Measurements from ENCODE around the gene LSAMP.

Gene LSAMP

DNA sequence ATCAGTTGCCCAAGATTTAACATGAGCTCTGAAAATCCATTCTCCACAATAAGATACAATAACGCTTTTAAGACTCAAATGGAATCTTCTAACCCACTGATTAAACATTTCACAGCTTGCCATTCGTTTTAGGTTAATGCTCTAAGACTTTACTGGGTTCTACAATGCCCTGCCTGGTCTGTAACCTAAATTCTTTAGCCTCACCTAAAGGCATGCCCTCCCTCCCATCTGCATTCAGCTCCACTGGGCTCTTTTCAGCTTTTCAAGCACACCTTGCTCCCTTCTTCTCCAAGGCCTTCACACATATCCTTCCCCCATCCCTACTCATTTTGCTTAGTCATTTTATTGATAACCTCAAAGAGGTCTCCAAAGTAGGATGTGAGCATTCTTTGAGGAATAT, 290.9 kb downstream of the LSAMP start:
- H3K4me3 ChIP-seq (ENCODE audit: low read depth, low read length): no peak overlapping the region
- DNase-seq (ENCODE audit: low read depth): no peak
- TF ChIP-seq, protein P1, sequence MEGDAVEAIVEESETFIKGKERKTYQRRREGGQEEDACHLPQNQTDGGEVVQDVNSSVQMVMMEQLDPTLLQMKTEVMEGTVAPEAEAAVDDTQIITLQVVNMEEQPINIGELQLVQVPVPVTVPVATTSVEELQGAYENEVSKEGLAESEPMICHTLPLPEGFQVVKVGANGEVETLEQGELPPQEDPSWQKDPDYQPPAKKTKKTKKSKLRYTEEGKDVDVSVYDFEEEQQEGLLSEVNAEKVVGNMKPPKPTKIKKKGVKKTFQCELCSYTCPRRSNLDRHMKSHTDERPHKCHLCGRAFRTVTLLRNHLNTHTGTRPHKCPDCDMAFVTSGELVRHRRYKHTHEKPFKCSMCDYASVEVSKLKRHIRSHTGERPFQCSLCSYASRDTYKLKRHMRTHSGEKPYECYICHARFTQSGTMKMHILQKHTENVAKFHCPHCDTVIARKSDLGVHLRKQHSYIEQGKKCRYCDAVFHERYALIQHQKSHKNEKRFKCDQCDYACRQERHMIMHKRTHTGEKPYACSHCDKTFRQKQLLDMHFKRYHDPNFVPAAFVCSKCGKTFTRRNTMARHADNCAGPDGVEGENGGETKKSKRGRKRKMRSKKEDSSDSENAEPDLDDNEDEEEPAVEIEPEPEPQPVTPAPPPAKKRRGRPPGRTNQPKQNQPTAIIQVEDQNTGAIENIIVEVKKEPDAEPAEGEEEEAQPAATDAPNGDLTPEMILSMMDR (conservative IDR thresholded peaks at IDR 0.05; ENCODE audit: low read depth, low read length): no peak

DNA sequence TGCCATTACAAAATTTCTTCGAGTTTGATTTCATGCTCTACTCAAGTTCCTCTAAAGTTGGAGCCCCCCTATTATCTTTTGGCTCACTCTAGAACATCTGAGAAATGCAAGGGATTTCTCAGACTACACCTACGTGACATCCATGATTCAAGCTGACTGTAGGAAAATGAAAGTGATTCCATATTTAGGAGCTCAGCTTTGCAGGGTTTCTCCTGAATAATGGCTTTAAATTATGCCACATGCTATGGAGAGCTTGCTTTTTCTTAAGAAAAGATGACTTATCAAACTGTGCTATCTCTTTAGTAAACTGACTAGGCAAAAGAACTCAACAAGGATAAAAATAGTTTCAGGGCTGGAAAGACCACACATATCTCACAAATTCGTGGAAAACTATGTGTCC, 292.1 kb downstream of the LSAMP start:
- TF ChIP-seq, protein P1 (conservative IDR thresholded peaks at IDR 0.05; ENCODE audit: low read depth, low read length): no peak
- peak; percentile 15 for DNase-seq (ENCODE audit: low read depth)
- H3K4me3 ChIP-seq (ENCODE audit: low read depth, low read length): no peak overlapping the region

DNA sequence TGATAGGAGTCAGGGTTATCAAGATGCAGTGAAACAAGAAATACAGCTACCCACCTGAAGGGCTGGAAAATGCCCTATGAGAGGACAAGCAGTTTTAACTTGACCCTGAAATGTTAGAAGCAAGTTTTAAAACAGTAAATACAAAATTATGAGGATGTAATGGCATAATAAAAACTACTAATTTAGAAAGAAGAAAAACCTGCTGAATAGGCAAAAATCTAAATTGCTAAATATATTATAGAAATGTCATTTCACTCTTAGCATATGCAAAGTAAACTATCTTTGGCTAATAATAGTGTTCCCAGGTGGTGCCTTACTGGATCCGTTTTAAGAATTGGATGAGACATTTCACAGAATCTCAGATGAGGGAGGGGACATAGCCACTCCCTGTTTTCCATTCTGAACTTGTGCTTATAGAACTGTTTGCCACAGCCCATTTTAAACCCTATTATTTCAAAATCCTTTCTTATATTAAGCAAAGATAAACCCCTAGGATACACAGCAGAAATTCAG, 294.6 kb downstream of the LSAMP start:
- no peak overlapping the region for H3K4me3 ChIP-seq (ENCODE audit: low read depth, low read length)
- TF ChIP-seq, protein P1 (conservative IDR thresholded peaks at IDR 0.05; ENCODE audit: low read depth, low read length): no peak
- no peak for DNase-seq (ENCODE audit: low read depth)

DNA sequence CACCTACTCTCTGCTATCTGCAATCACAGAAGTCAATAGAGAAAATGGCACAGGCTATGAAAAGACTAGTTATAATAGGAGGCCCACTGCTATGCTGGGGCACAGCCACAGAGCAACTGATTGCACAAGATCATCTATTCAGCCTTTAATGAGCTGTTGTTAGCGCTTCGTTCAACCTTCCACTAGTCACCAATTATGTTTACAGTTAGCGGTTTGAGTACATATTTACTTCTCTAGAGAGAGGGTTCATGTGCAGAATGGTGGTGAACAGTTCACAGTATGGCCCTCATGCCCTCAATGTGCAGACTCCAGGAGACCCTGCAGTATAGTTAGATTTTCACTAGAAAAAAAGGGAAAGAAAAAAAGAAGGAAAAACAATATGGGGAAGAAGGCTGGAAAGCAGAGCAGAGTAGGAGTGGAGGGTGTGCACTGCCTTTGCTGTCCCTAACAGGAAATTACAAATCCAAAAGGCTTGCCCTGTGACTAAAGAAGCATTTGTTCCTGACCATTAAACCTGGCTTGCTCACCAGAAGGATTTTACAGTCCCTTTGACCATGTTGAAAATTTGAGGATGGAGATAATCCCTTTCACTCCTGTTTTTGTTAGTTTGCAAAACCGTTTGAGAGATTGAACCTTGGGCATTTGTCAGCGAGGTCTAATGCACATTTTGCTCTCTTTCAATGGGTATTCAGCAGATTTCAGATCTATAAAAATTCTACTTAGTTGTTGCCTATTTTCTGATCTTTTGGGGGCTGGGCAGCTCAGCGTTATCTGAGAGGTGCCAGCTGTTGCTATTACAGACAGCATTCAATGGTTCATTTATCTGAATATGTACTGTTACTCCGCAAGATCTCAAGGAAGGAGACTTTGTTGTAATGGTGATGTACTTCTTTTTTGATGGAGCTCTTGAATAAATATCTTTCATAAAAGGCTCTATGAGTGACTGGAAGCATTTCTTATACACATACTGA, 296.1 kb downstream of the LSAMP start:
- no peak overlapping the region for H3K4me3 ChIP-seq (ENCODE audit: low read depth, low read length)
- no peak for DNase-seq (ENCODE audit: low read depth)

GRCh38 chr3:116145613-116146012, 299.7 kb downstream of the LSAMP start:
- DNase-seq (ENCODE audit: low read depth): no peak
- TF ChIP-seq, protein P1 (conservative IDR thresholded peaks at IDR 0.05; ENCODE audit: low read depth, low read length): no peak
- no peak overlapping the region for H3K4me3 ChIP-seq (ENCODE audit: low read depth, low read length)

More for the DNA sequence above, 296.1 kb downstream of the LSAMP start:
- TF ChIP-seq, protein P1 (conservative IDR thresholded peaks at IDR 0.05; ENCODE audit: low read depth, low read length): no peak

DNA sequence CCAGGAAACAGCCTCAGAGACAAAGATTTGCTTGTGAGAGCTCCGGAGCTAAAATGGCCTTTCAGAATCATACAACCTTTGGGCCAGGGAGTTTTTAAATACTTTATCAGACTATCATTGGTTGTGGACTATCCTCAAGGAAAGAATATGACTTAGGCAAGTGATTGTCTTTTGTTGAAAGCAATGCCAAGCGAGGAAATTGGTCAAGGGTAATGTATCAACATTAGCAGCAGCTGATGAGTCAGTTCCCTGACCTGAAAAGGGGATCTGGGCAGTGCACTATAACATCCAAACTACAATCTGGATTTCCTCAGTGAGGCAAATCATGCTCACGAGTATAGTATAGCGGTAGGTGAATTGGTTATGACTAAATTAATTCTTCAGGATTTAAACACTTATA, 303.6 kb downstream of the LSAMP start:
- H3K4me3 ChIP-seq (ENCODE audit: low read depth, low read length): no peak overlapping the region
- TF ChIP-seq, protein P1 (conservative IDR thresholded peaks at IDR 0.05; ENCODE audit: low read depth, low read length): no peak
- DNase-seq (ENCODE audit: low read depth): no peak
